ENCODE data around the gene FAM204A.

The FAM204A gene

GRCh38 chr10:118337356-118337755 lies 4.8 kb downstream of the FAM204A start:
- TF ChIP-seq, protein P1, sequence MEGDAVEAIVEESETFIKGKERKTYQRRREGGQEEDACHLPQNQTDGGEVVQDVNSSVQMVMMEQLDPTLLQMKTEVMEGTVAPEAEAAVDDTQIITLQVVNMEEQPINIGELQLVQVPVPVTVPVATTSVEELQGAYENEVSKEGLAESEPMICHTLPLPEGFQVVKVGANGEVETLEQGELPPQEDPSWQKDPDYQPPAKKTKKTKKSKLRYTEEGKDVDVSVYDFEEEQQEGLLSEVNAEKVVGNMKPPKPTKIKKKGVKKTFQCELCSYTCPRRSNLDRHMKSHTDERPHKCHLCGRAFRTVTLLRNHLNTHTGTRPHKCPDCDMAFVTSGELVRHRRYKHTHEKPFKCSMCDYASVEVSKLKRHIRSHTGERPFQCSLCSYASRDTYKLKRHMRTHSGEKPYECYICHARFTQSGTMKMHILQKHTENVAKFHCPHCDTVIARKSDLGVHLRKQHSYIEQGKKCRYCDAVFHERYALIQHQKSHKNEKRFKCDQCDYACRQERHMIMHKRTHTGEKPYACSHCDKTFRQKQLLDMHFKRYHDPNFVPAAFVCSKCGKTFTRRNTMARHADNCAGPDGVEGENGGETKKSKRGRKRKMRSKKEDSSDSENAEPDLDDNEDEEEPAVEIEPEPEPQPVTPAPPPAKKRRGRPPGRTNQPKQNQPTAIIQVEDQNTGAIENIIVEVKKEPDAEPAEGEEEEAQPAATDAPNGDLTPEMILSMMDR (IDR thresholded peaks at IDR 0.05; ENCODE audit: low read depth, low read length, missing control alignments): no peak
- DNase-seq (ENCODE audit: low read depth): no peak
- no peak overlapping the region for H3K4me3 ChIP-seq (ENCODE audit: low read depth, low read length)

DNA sequence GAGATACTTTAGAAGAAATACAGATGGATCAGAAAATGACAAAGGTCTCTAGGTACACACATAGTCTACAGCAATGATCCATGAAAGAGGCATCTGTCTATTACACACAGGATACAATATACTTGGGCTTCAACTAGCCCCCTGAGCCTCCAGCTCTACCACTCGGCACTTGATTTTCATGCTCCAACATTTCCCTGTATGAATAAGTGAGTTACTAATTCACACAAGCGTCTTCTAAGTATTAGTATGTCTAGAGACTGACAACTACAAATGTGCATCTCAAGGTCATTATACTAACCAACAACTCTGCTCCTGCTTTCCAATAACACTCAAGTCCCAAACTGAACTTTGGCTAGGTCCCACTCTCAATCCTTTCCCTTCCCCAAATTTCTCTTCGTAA lies 8.3 kb downstream of the FAM204A start:
- H3K4me3 ChIP-seq (ENCODE audit: low read depth, low read length): no peak overlapping the region
- TF ChIP-seq, protein P1 (IDR thresholded peaks at IDR 0.05; ENCODE audit: low read depth, low read length, missing control alignments): no peak
- DNase-seq (ENCODE audit: low read depth): no peak

DNA sequence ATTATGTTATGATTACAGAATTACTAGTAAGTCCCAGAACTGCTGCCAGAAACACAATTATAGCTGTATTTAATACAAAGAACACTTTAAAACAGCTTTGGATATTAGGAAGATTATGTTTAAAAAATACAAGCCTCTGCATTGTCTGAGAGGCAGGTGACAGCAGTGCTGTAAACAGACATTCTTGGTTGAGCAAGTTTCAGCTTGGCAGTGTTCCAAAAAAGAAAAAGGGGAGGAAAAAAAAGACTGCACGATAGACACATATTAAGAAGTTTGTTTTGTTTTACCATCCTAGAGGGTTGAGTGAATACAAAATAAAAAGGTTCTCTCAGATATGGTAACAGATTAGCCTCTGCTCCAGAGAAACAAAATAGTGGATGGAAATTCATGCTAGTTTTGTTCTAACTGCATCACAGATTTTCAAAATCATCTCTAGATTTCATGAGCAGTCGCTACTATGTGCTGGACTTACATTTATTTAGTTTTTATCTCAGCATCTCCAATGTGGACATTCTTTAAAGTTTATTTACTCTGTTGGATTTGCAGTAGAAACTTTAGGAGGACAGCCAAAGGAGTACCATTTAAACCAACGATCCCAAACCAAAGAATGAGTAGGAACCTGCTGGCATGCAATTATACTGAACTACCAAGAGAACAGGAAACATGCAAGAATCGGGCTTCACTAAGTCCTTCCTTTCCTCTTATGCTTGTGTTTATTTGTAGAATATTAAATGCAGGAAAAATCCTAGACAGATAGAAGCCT lies 9.0 kb downstream of the FAM204A start:
- TF ChIP-seq, protein P1 (IDR thresholded peaks at IDR 0.05; ENCODE audit: low read depth, low read length, missing control alignments): no peak
- DNase-seq (ENCODE audit: low read depth): no peak
- no peak overlapping the region for H3K4me3 ChIP-seq (ENCODE audit: low read depth, low read length)

- no peak for DNase-seq (ENCODE audit: low read depth)
- no peak overlapping the region for H3K4me3 ChIP-seq (ENCODE audit: low read depth, low read length)
- TF ChIP-seq, protein P1 (IDR thresholded peaks at IDR 0.05; ENCODE audit: low read depth, low read length, missing control alignments): no peak
Observed at GRCh38 chr10:118332236-118332635, 9.9 kb downstream of the FAM204A start.

DNA sequence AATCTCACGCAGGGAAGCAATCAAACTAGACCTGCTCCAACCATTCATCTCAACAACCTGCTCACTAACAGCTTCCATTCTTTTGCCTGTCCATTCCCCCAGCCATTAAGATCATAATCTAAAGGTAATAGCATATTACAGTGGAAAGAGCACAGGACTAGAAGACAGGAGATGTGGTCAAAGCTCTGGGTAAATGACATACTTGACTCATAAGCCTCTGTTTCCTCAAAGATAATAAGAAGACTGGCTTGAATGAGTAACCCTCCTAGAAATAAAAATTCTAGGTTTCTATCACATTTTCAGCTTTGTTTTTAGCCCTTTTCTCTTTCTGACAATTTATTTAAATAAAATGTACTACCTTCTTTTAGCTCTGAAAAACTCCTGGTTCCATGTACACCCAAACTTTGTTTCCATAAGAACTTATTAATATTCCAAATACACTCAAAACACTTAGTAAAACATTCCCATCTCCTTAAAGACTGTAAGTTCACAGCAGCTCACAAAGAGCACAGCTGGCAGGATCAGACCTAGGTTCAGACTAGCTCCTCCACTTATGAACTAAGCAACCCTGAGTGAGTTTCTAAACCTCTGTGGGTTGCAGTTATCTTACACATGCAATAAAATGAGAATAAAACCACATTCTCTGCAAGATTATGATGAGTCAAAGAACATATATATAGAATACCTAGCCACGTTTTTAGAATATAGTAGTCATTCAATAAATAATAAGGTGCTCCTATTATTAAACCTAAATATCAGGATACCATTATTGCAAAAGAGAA lies 11.6 kb downstream of the FAM204A start:
- TF ChIP-seq, protein P1 (IDR thresholded peaks at IDR 0.05; ENCODE audit: low read depth, low read length, missing control alignments): no peak
- no peak for DNase-seq (ENCODE audit: low read depth)
- H3K4me3 ChIP-seq (ENCODE audit: low read depth, low read length): no peak overlapping the region

DNA sequence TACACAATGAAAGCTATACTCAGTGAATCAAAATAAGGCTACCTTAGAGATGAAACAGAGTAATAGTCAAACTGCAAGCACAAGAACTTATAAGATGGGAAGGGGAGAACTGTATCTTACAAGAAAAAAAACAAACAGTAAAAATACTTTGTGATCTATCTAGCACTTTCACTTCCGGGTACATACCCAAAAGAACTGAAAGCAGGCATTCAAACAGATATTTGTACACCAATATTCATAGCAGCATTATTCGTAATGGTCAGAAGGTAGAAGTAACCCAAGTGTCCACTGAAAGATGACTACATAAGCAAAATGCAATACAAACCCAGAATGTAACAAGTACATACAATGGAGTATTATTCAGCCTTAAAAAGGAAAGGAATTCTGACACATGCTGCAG lies 18.0 kb downstream of the FAM204A start:
- H3K4me3 ChIP-seq (ENCODE audit: low read depth, low read length): no peak overlapping the region
- no peak for DNase-seq (ENCODE audit: low read depth)
- TF ChIP-seq, protein P1 (IDR thresholded peaks at IDR 0.05; ENCODE audit: low read depth, low read length, missing control alignments): no peak

Measured in GM12864 (cell line).